ENCODE results near the gene FAM135A.
"Not testable (repeated sequence)": the region's sequence is repeated elsewhere in the genome, so short reads cannot be mapped to it uniquely, and the experiment has no call there.

GRCh38 chr6:70562401-70562800 lies 149.1 kb downstream of the FAM135A start:
- TF ChIP-seq BRCA1 (IDR thresholded peaks at IDR 0.05; ENCODE audit: low read depth, low read length); POLR2AphosphoS5 (IDR thresholded peaks at IDR 0.05; ENCODE audit: low read depth, low read length); CTBP2 (IDR thresholded peaks at IDR 0.05; ENCODE audit: borderline replicate concordance, insufficient read depth, insufficient read length, low read length); RAD21 (IDR thresholded peaks at IDR 0.05 in 1 of 2, conservative IDR thresholded peaks at IDR 0.05 in 1 of 2; ENCODE audit: low read depth in 2 of 2, low read length in 2 of 2); CTCF (IDR thresholded peaks at IDR 0.05; ENCODE audit: control extremely low read depth in 1 of 3, insufficient read depth in 1 of 3, low read depth in 1 of 3, low read length in 3 of 3); SP1 (IDR thresholded peaks at IDR 0.05; ENCODE audit: low read depth, low read length); POLR2A (IDR thresholded peaks at IDR 0.05; ENCODE audit: control extremely low read depth in 1 of 2, low read depth in 2 of 2, low read length in 2 of 2); EP300 (IDR thresholded peaks at IDR 0.05; ENCODE audit: borderline replicate concordance in 1 of 2, low read depth in 2 of 2, low read length in 2 of 2); RFX5 (IDR thresholded peaks at IDR 0.05; ENCODE audit: borderline replicate concordance, low read depth, low read length); NRF1 (IDR thresholded peaks at IDR 0.05; ENCODE audit: low read depth, low read length); RXRA (IDR thresholded peaks at IDR 0.05; ENCODE audit: insufficient read depth, low read depth, low read length): not testable (repeated sequence)

All from H1 (cell line).